GM12878 (cell line): ENCODE measurements around the gene RAD51B. TPM values are rescaled to one million over a fixed set of nuclear protein-coding genes. Genes with fewer than 3 reads are reported as not detected.
A peak's percentile ranks its signal among the peaks of the same experiment; 100 is the strongest.

Experiments used
- CBX3 ChIP-seq: fragments of 200-600 bp; sonication (generic); IDR thresholded peaks from 2 replicates; pipeline ENCODE4 v1.6.1; 2016; ENCODE audit warnings: low read depth, borderline replicate concordance
- CHD1 ChIP-seq: IDR thresholded peaks from 2 replicates; pipeline ENCODE4 v1.6.1; 2012; ENCODE audit warnings: low read depth, low read length, improper control_type of control experiment
- GATAD2B ChIP-seq: fragments of 450-650 bp; conservative IDR thresholded peaks from 2 replicates; pipeline ENCODE4 v1.6.1; 2017; ENCODE audit warnings: low read depth, mild to moderate bottlenecking, moderate library complexity
- MTA2 ChIP-seq: fragments of 450-650 bp; IDR thresholded peaks from 2 replicates; pipeline ENCODE4 v1.6.1; 2016; ENCODE audit warnings: low read depth, mild to moderate bottlenecking, moderate library complexity
- MXI1 ChIP-seq: fragments of 150-350 bp; IDR thresholded peaks from 2 replicates; pipeline ENCODE4 v1.6.1; 2011; ENCODE audit warnings: low read depth, mild to moderate bottlenecking, inconsistent platforms, low read length, improper control_type of control experiment
- NFIC ChIP-seq: IDR thresholded peaks from 2 replicates; pipeline ENCODE4 v1.6.1; 2012; ENCODE audit warnings: low read depth, mild to moderate bottlenecking, inconsistent platforms, low read length, moderate library complexity
- NFXL1 ChIP-seq: fragments of 450-650 bp; IDR thresholded peaks from 2 replicates; pipeline ENCODE4 v1.6.1; 2017; ENCODE audit warnings: antibody characterized with exemption, mild to moderate bottlenecking, borderline replicate concordance
- NR2F1 ChIP-seq: fragments of 450-650 bp; conservative IDR thresholded peaks from 2 replicates; pipeline ENCODE4 v1.6.1; 2017; ENCODE audit warnings: mild to moderate bottlenecking
- RB1 ChIP-seq: fragments of 450-650 bp; formaldehyde crosslinking; IDR thresholded peaks from 2 replicates; pipeline ENCODE4 v1.6.1; 2017; ENCODE audit warnings: mild to moderate bottlenecking, borderline replicate concordance
- SMAD1 ChIP-seq: fragments of 450-650 bp; IDR thresholded peaks from 2 replicates; pipeline ENCODE4 v1.6.1; 2018; ENCODE audit warnings: mild to moderate bottlenecking, low read depth; ENCODE audit not compliant: partially characterized antibody
- STAT3 ChIP-seq: IDR thresholded peaks from 2 replicates; pipeline ENCODE4 v1.6.1; 2011; ENCODE audit warnings: low read depth, low read length, improper control_type of control experiment
- SUZ12 ChIP-seq: fragments of 200-600 bp; sonication (generic); IDR thresholded peaks from one replicate; pipeline ENCODE4 v1.6.1; 2018; ENCODE audit warnings: antibody characterized with exemption, mild to moderate bottlenecking; ENCODE audit not compliant: unreplicated experiment
- TARDBP ChIP-seq: IDR thresholded peaks from 2 replicates; pipeline ENCODE4 v1.6.1; 2016; ENCODE audit warnings: borderline replicate concordance
- ZNF217 ChIP-seq: fragments of 450-650 bp; IDR thresholded peaks from 2 replicates; pipeline ENCODE4 v1.6.1; 2017; ENCODE audit warnings: antibody characterized with exemption, mild to moderate bottlenecking
- ZNF24 ChIP-seq: fragments of 450-650 bp; IDR thresholded peaks from 2 replicates; pipeline ENCODE4 v1.6.1; 2017; ENCODE audit warnings: antibody characterized with exemption, mild to moderate bottlenecking
- ZNF274 ChIP-seq: IDR thresholded peaks from one replicate; pipeline ENCODE4 v1.8.0; 2011; ENCODE audit not compliant: insufficient read length, insufficient read depth
- polyA plus RNA-seq, 11 experiments: library from polyadenylated mRNA; depleted of rRNA in 4 of 11; unstranded in 6 of 11; stranded (reverse) in 5 of 11; fragments of >200 nt; fragmentation: Nextera tagmentation in 4 of 11; fragmentation: Illumina TruSeq in 1 of 11; extraction: Ambion mirVana in 4 of 11; extraction: Trizol in 1 of 11; gene quantifications; 1 replicate in 1 of 11; 2 replicates in 10 of 11; pipeline versions ENCODE4 v1.2.1 to v1.2.3, GENCODE V29; 2011 to 2016; ENCODE audit warnings: inconsistent platforms in 2 of 11, missing spikeins in 2 of 11, low read depth in 1 of 11
- total RNA-seq, 4 experiments: library from RNA; depleted of rRNA in 3 of 4; stranded (reverse); fragments of >200 nt in 3 of 4; fragmentation: Illumina TruSeq in 1 of 4; extraction: Trizol in 1 of 4; gene quantifications; 2 replicates each; pipeline versions ENCODE4 v1.2.1 to v1.2.3, GENCODE V29; 2013 to 2021
- TF ChIP-seq, protein P1 (sequence below): fragments of 450-650 bp; IDR thresholded peaks from 2 replicates; pipeline ENCODE4 v1.6.1; 2018; ENCODE audit warnings: mild to moderate bottlenecking, low read depth, moderate library complexity; ENCODE audit not compliant: partially characterized antibody
- TF ChIP-seq, protein P2 (sequence below): fragments of 450-650 bp; IDR thresholded peaks from 2 replicates; pipeline ENCODE4 v1.6.1; 2016; ENCODE audit warnings: mild to moderate bottlenecking
- TF ChIP-seq, protein P3 (sequence below): fragments of 450-650 bp; IDR thresholded peaks from 2 replicates; pipeline ENCODE4 v1.6.1; 2017; ENCODE audit warnings: borderline replicate concordance
- TF ChIP-seq, protein P4 (sequence below): IDR thresholded peaks from 2 replicates; pipeline ENCODE4 v1.6.1; 2012; ENCODE audit warnings: low read depth, low read length, improper control_type of control experiment

RAD51B gene
- total and polyA plus RNA-seq, 10 of the 15 experiments (the other 5 are each of a cell fraction or from before 2014, with no cell fraction given): 9.8 to 26.8 (median 21.3) TPM

DNA sequence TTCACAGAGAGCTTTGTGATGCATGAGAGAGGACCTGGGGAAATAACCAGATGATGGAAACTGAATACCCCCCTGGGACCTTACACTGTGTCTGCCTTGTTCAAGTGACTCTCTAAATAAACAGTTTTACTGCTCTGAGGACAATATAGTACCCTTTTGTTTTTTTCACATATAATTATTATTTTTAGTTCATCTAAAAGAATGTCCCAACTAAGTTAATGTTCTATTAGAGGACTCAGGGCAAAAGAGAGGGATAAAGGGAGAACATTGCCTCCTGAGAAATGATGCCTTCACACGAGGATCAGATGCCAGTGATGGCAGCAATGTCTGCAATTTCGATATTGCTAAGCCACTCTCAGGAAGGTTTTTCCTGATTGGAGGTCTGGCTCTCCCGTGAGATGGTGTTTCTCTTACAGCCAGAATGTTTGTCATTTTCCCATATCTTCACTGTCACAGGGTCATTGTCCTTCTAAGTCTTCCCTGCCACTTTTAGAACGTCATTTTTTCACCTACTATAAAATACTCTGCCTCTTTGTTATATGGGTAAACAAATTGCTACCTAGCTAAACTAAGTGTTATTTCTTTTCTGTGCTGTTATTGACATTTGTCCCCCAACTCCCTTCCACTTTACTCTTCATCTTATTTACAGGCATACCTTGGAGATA, 201.6 kb downstream of the RAD51B start (continued):
- TF ChIP-seq, protein P1, sequence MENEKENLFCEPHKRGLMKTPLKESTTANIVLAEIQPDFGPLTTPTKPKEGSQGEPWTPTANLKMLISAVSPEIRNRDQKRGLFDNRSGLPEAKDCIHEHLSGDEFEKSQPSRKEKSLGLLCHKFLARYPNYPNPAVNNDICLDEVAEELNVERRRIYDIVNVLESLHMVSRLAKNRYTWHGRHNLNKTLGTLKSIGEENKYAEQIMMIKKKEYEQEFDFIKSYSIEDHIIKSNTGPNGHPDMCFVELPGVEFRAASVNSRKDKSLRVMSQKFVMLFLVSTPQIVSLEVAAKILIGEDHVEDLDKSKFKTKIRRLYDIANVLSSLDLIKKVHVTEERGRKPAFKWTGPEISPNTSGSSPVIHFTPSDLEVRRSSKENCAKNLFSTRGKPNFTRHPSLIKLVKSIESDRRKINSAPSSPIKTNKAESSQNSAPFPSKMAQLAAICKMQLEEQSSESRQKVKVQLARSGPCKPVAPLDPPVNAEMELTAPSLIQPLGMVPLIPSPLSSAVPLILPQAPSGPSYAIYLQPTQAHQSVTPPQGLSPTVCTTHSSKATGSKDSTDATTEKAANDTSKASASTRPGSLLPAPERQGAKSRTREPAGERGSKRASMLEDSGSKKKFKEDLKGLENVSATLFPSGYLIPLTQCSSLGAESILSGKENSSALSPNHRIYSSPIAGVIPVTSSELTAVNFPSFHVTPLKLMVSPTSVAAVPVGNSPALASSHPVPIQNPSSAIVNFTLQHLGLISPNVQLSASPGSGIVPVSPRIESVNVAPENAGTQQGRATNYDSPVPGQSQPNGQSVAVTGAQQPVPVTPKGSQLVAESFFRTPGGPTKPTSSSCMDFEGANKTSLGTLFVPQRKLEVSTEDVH: no peak
- no peak for TF ChIP-seq SMAD1
- TF ChIP-seq MTA2: peak; percentile 57; the same call in 1 of the 2 replicates
- TF ChIP-seq SUZ12: no peak
- TF ChIP-seq NFIC: no peak
- no peak for TF ChIP-seq STAT3
- TF ChIP-seq CHD1: no peak
- TF ChIP-seq TARDBP: no peak
- TF ChIP-seq NFXL1: no peak
- TF ChIP-seq ZNF274: no peak
- no peak for TF ChIP-seq NR2F1
- peak; percentile 85 for TF ChIP-seq GATAD2B
- TF ChIP-seq, protein P2, sequence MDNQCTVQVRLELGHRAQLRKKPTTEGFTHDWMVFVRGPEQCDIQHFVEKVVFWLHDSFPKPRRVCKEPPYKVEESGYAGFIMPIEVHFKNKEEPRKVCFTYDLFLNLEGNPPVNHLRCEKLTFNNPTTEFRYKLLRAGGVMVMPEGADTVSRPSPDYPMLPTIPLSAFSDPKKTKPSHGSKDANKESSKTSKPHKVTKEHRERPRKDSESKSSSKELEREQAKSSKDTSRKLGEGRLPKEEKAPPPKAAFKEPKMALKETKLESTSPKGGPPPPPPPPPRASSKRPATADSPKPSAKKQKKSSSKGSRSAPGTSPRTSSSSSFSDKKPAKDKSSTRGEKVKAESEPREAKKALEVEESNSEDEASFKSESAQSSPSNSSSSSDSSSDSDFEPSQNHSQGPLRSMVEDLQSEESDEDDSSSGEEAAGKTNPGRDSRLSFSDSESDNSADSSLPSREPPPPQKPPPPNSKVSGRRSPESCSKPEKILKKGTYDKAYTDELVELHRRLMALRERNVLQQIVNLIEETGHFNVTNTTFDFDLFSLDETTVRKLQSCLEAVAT: no peak
- no peak for TF ChIP-seq CBX3
- TF ChIP-seq, protein P3, sequence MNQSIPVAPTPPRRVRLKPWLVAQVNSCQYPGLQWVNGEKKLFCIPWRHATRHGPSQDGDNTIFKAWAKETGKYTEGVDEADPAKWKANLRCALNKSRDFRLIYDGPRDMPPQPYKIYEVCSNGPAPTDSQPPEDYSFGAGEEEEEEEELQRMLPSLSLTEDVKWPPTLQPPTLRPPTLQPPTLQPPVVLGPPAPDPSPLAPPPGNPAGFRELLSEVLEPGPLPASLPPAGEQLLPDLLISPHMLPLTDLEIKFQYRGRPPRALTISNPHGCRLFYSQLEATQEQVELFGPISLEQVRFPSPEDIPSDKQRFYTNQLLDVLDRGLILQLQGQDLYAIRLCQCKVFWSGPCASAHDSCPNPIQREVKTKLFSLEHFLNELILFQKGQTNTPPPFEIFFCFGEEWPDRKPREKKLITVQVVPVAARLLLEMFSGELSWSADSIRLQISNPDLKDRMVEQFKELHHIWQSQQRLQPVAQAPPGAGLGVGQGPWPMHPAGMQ: no peak
- 0 out of 2 replicates have a peak, but pooled peaks have one; percentile 26 for TF ChIP-seq MXI1
- no peak for TF ChIP-seq ZNF24
- TF ChIP-seq, protein P4, sequence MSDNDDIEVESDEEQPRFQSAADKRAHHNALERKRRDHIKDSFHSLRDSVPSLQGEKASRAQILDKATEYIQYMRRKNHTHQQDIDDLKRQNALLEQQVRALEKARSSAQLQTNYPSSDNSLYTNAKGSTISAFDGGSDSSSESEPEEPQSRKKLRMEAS: no peak
- TF ChIP-seq ZNF217: no peak
- peak; percentile 31; the same call in 1 of the 2 replicates for TF ChIP-seq RB1
